ENCODE data around the gene PPP2R2B.

DNA sequence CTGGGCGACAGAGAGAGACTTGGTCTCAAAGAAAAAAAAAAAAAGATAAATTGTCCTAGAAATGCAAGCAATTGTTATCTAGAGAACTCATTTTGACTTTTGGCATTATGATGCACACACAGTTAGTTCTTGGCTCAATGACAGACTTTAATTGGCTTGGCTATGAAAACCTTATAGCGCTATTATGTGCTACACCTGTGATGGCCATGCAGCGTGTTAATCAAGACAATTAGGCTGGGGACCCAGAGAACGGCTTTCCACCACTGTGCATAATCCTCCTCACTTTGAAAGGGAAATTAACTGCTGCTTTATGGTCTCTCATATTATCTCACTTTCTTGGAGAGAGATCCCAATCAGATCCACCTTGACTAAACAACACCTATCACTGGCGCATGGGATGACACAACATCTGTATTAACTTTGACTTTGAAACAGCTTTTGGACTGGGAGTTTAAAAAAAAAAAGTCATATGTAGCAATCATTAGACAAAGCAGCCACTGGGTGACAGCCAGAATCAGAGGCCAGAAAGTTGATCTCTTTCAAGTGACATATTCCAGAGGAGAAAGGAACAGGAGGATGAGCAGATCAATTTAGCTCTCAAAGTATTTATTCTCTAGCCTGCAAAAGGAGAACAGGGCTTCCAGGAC lies 132.5 kb downstream of the PPP2R2B start:
- TF ChIP-seq RARB (CRISPR knock-in tag; IDR thresholded peaks at IDR 0.05) (no peak), ZFP30 (CRISPR knock-in tag; IDR thresholded peaks at IDR 0.05) (no peak), SNAI2 (CRISPR knock-in tag; IDR thresholded peaks at IDR 0.05) (no peak)
- TF ChIP-seq, protein P1, sequence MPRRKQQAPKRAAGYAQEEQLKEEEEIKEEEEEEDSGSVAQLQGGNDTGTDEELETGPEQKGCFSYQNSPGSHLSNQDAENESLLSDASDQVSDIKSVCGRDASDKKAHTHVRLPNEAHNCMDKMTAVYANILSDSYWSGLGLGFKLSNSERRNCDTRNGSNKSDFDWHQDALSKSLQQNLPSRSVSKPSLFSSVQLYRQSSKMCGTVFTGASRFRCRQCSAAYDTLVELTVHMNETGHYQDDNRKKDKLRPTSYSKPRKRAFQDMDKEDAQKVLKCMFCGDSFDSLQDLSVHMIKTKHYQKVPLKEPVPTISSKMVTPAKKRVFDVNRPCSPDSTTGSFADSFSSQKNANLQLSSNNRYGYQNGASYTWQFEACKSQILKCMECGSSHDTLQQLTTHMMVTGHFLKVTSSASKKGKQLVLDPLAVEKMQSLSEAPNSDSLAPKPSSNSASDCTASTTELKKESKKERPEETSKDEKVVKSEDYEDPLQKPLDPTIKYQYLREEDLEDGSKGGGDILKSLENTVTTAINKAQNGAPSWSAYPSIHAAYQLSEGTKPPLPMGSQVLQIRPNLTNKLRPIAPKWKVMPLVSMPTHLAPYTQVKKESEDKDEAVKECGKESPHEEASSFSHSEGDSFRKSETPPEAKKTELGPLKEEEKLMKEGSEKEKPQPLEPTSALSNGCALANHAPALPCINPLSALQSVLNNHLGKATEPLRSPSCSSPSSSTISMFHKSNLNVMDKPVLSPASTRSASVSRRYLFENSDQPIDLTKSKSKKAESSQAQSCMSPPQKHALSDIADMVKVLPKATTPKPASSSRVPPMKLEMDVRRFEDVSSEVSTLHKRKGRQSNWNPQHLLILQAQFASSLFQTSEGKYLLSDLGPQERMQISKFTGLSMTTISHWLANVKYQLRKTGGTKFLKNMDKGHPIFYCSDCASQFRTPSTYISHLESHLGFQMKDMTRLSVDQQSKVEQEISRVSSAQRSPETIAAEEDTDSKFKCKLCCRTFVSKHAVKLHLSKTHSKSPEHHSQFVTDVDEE (CRISPR knock-in tag; IDR thresholded peaks at IDR 0.05), result no peak

Measured in SK-N-SH treated with all-trans-retinoic acid at 6 μM for 48 hours (cell line).